NB4 (cell line): Measurements from ENCODE around the gene PXN.

ENCODE experiments used
- DNase-seq: peaks from one replicate; pipeline ENCODE4 v3.0.0; 2010; ENCODE audit warnings: low read depth
- H3K4me3 ChIP-seq: one replicate; pipeline ENCODE4 v1.5.1; 2011; ENCODE audit warnings: mild to moderate bottlenecking, low read depth, low read length, moderate library complexity
- MAX ChIP-seq: IDR thresholded peaks from 2 replicates; pipeline ENCODE4 v1.6.1; 2011; ENCODE audit warnings: low read depth, low read length
- MYC ChIP-seq: IDR thresholded peaks from 2 replicates; pipeline ENCODE4 v1.6.1; 2011; ENCODE audit warnings: low read depth, low read length
- POLR2A ChIP-seq: IDR thresholded peaks from 2 replicates; pipeline ENCODE4 v1.6.1; 2011; ENCODE audit warnings: mild to moderate bottlenecking; ENCODE audit not compliant: insufficient read length; ENCODE audit errors: extremely low read depth
- TF ChIP-seq, protein P1 (sequence below): IDR thresholded peaks from one replicate; pipeline ENCODE4 v1.5.1; 2012; ENCODE audit warnings: low read depth, low read length

PXN gene

DNA sequence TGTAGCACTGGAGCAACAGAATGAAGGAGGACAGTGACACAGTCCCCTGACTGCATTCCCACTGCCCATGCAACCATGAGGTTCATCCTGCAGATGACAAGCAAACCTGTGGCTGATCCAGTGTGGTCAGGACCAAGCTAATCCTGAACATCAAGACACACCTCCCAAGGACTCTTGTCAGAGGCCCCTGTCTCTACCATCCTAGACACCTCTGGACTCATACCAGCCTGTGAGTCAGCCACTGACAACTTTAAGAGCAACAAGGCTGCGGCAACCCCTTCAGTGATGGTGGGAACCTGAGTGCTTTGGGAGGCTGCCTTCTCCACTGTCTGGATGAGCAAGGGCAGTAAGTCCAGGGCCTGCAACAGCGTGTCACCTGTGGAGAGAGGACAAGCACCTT, 95.6 kb downstream of the PXN start:
- TF ChIP-seq, protein P1, sequence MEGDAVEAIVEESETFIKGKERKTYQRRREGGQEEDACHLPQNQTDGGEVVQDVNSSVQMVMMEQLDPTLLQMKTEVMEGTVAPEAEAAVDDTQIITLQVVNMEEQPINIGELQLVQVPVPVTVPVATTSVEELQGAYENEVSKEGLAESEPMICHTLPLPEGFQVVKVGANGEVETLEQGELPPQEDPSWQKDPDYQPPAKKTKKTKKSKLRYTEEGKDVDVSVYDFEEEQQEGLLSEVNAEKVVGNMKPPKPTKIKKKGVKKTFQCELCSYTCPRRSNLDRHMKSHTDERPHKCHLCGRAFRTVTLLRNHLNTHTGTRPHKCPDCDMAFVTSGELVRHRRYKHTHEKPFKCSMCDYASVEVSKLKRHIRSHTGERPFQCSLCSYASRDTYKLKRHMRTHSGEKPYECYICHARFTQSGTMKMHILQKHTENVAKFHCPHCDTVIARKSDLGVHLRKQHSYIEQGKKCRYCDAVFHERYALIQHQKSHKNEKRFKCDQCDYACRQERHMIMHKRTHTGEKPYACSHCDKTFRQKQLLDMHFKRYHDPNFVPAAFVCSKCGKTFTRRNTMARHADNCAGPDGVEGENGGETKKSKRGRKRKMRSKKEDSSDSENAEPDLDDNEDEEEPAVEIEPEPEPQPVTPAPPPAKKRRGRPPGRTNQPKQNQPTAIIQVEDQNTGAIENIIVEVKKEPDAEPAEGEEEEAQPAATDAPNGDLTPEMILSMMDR, result no peak
- TF ChIP-seq MAX (no peak), POLR2A (no peak), MYC (no peak)
- DNase-seq, result no peak
- H3K4me3 ChIP-seq, result no peak overlapping the region

GRCh38 chr12:120168337-120168736, 97.2 kb downstream of the PXN start:
- TF ChIP-seq MYC (no peak), MAX (no peak), POLR2A (no peak)
- TF ChIP-seq, protein P1, result no peak
- no peak for DNase-seq
- no peak overlapping the region for H3K4me3 ChIP-seq

GRCh38 chr12:120167529-120168095, 97.9 kb downstream of the PXN start:
- DNase-seq, result no peak
- TF ChIP-seq, protein P1, result no peak
- no peak for TF ChIP-seq MYC
- no peak for TF ChIP-seq POLR2A
- no peak for TF ChIP-seq MAX
- no peak overlapping the region for H3K4me3 ChIP-seq

- TF ChIP-seq MAX (no peak), MYC (no peak)
- H3K4me3 ChIP-seq, result no peak overlapping the region
- no peak for DNase-seq
Measured at GRCh38 chr12:120164293-120164692, 101.2 kb downstream of the PXN start.

- TF ChIP-seq POLR2A, result no peak
- TF ChIP-seq, protein P1, result no peak
- no peak for TF ChIP-seq MYC
- no peak for TF ChIP-seq MAX
- H3K4me3 ChIP-seq, result no peak overlapping the region
- DNase-seq, result no peak
Measured at GRCh38 chr12:120162763-120163162, 102.8 kb downstream of the PXN start.

DNA sequence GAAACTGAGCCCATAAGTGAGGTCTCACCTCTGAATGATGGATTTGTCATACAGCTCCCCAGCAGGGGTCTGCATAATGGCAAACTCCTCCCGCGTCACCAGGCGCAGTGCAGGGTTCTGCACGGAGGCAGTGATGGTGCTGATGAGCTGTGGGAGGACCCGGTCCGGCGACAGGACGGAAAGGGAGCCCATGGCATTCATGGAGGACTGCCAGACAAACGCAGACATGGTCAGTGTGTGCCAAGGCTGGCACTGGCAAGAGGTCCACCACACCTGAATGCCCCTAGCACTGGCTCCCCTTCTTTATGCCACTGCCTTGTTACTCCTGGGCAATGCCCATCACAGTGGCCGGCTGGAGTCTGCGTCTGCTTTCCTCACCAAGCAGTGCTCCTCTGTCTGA, 103.7 kb downstream of the PXN start:
- no peak for DNase-seq
- no peak for TF ChIP-seq MYC
- TF ChIP-seq POLR2A, result no peak
- no peak overlapping the region for H3K4me3 ChIP-seq
